Left lung (tissue), 10 donors: ENCODE data around the gene DCBLD2. TPM values are rescaled to one million over a fixed set of nuclear protein-coding genes. Genes with fewer than 3 reads are reported as not detected.

Source experiments
- ATAC-seq: fragments of 200-7000 bp; cut with Tn5 transposase; one replicate; pipeline ENCODE4 v1.9.1; 2020; ENCODE audit warnings: moderate library complexity
- DNase-seq, 4 donors: peaks; one replicate each; pipeline ENCODE4 v3.0.0-alpha.2; 2013 to 2020
- H3K27ac ChIP-seq, 2 donors: fragments of 200-600 bp; sonication (generic) in 1 of 2; one replicate each; pipeline versions ENCODE4 v1.5.0 to v1.8.0; 2020 to 2021
- H3K27me3 ChIP-seq, 2 donors: fragments of 200-600 bp; sonication (generic) in 1 of 2; one replicate each; pipeline versions ENCODE4 v1.5.0 to v1.8.0; 2020 to 2021
- H3K36me3 ChIP-seq, 2 donors: fragments of 200-600 bp; sonication (generic) in 1 of 2; one replicate each; pipeline versions ENCODE4 v1.5.0 to v1.8.0; 2020 to 2021
- H3K4me1 ChIP-seq, 2 donors: fragments of 200-600 bp; one replicate each; pipeline ENCODE4 v1.8.0; 2021
- H3K4me3 ChIP-seq, 2 donors: fragments of 200-600 bp; sonication (generic) in 1 of 2; one replicate each; pipeline versions ENCODE4 v1.5.0 to v1.8.0; 2020 to 2021; ENCODE audit warnings: mild to moderate bottlenecking in 1 of 2
- H3K9me3 ChIP-seq, 2 donors: fragments of 200-600 bp; sonication (generic) in 1 of 2; one replicate each; pipeline versions ENCODE4 v1.5.0 to v1.8.0; 2020 to 2021
- CTCF ChIP-seq, 2 donors: fragments of 200-600 bp; sonication (generic) in 1 of 2; IDR thresholded peaks; one replicate each; pipeline versions ENCODE4 v1.5.0 to v1.8.0; 2021; ENCODE audit warnings: antibody characterized with exemption in 2 of 2
- intact Hi-C, 2 donors: fragments of 100-400 bp; cut with DNase I; formaldehyde crosslinking; loops; one replicate each; pipeline versions ENCODE4 v1.11.2 to v1.14.2; 2022
- polyA plus RNA-seq, 6 donors: library from polyadenylated mRNA; unstranded; fragments of 120-200 nt; gene quantifications; one replicate each; pipeline ENCODE4 v1.2.1, GENCODE V29; 2013; ENCODE audit not compliant: insufficient read length in 6 of 6
- total RNA-seq, 2 donors: library from RNA; stranded (reverse); fragmentation: NEBNext Ultra II Directional; extraction: Animal tissue kit (Norgen Biotek cat#: 25700); gene quantifications; one replicate each; pipeline ENCODE4 v1.2.1, GENCODE V29; 2021
- donor health status: DM: no; HTN: yes; CAD: no.
- donor health status: DM: no; HTN: no; CAD: no.

Gene DCBLD2
- total and polyA plus RNA-seq, 8 donors: 44.8 to 92.4 (median 69.3) TPM

GRCh38 chr3:98894791-98895576 lies 6.5 kb downstream of the DCBLD2 start:
- H3K4me1 ChIP-seq: peaks cover 2 to 6% of the 10 kb centered on the region in 2 donors
- no peak for ATAC-seq
- no peak overlapping the region for H3K4me3 ChIP-seq
- H3K27me3 ChIP-seq: no peaks in the 10 kb centered on the region
- H3K9me3 ChIP-seq: no peaks in the 10 kb centered on the region
- no peaks in the 10 kb centered on the region for H3K36me3 ChIP-seq
- intact Hi-C loops: no loop called here
- no peak overlapping the region for H3K27ac ChIP-seq
- no peak for TF ChIP-seq CTCF (IDR thresholded peaks at IDR 0.05)
- no peak for DNase-seq

GRCh38 chr3:98893740-98894139 lies 7.8 kb downstream of the DCBLD2 start:
- TF ChIP-seq CTCF (IDR thresholded peaks at IDR 0.05): no peak

GRCh38 chr3:98892263-98892662 lies 9.2 kb downstream of the DCBLD2 start:
- ATAC-seq (no peak), DNase-seq (no peak)
- Histone ChIP-seq H3K4me3 (no peak overlapping the region), H3K4me1 (peaks cover 0 to 6% of the 10 kb centered on the region in 2 donors), H3K36me3 (no peaks in the 10 kb centered on the region), H3K9me3 (no peaks in the 10 kb centered on the region), H3K27ac (no peak overlapping the region), H3K27me3 (no peaks in the 10 kb centered on the region)
- no peak for TF ChIP-seq CTCF (IDR thresholded peaks at IDR 0.05)
- intact Hi-C loops: no loop called here

More at GRCh38 chr3:98893740-98894139, 7.8 kb downstream of the DCBLD2 start:
- DNase-seq: no peak
- H3K27ac ChIP-seq: no peak overlapping the region
- no peaks in the 10 kb centered on the region for H3K27me3 ChIP-seq
- ATAC-seq: peak; percentile 36
- H3K36me3 ChIP-seq: no peaks in the 10 kb centered on the region
- H3K4me1 ChIP-seq: peaks cover 0 to 6% of the 10 kb centered on the region in 2 donors
- no peak overlapping the region for H3K4me3 ChIP-seq
- intact Hi-C loops: no loop called here
- H3K9me3 ChIP-seq: no peaks in the 10 kb centered on the region

GRCh38 chr3:98890965-98891910 lies 10.3 kb downstream of the DCBLD2 start:
- Histone ChIP-seq H3K36me3 (no peaks in the 10 kb centered on the region), H3K9me3 (no peaks in the 10 kb centered on the region), H3K4me1 (peaks cover 0 to 11% of the 10 kb centered on the region in 2 donors), H3K4me3 (no peak overlapping the region), H3K27ac (no peak overlapping the region), H3K27me3 (no peaks in the 10 kb centered on the region)
- no peak for DNase-seq
- no peak for TF ChIP-seq CTCF (IDR thresholded peaks at IDR 0.05)
- intact Hi-C loops: no loop called here
- ATAC-seq: peak; percentile 90
